Putamen (tissue), 1 donor: Measurements from ENCODE around the gene PTGDR2.
"Not testable (repeated sequence)": the region's sequence is repeated elsewhere in the genome, so short reads cannot be mapped to it uniquely, and the experiment has no call there.

Experiments
- DNase-seq: peaks from one replicate; pipeline ENCODE4 v3.0.0-alpha.2; 2016; ENCODE audit warnings: low spot score

PTGDR2 gene

DNA sequence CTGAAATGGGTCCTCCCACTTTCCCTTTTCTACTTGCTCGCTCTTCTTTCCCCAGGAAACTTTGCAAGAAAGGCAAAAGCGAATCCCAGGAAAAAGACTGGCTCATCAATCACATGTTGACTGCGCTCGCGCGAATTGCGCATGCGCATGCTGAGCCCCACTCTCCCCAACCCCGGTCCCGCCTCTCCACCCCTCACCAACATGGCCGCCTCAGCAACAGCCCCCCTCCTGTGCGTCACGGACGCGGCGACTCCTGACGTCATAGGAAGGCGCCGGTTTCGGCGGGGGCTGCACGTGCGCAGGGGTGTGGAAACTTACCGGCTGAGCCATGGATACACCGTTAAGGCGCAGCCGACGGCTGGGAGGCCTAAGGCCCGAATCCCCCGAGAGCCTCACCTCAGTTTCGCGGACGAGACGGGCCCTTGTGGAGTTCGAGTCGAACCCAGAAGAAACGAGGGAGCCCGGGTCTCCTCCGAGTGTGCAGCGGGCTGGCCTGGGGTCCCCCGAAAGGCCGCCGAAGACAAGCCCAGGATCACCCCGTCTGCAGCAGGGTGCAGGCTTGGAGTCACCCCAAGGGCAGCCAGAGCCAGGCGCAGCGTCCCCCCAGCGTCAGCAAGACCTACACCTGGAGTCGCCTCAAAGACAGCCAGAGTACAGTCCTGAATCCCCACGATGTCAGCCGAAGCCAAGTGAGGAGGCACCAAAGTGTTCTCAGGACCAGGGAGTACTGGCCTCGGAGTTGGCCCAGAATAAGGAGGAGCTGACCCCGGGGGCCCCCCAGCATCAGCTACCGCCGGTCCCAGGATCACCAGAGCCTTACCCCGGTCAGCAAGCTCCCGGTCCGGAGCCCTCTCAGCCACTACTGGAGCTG lies 13.7 kb downstream of the PTGDR2 start, which contains the start of gene CCDC86:
CCDC86 (plus strand) TSS at position 317 of the 871 bp plus-strand sequence; CDS start at position 329, 12 bp downstream.
- peak; percentile 96 for DNase-seq

DNA sequence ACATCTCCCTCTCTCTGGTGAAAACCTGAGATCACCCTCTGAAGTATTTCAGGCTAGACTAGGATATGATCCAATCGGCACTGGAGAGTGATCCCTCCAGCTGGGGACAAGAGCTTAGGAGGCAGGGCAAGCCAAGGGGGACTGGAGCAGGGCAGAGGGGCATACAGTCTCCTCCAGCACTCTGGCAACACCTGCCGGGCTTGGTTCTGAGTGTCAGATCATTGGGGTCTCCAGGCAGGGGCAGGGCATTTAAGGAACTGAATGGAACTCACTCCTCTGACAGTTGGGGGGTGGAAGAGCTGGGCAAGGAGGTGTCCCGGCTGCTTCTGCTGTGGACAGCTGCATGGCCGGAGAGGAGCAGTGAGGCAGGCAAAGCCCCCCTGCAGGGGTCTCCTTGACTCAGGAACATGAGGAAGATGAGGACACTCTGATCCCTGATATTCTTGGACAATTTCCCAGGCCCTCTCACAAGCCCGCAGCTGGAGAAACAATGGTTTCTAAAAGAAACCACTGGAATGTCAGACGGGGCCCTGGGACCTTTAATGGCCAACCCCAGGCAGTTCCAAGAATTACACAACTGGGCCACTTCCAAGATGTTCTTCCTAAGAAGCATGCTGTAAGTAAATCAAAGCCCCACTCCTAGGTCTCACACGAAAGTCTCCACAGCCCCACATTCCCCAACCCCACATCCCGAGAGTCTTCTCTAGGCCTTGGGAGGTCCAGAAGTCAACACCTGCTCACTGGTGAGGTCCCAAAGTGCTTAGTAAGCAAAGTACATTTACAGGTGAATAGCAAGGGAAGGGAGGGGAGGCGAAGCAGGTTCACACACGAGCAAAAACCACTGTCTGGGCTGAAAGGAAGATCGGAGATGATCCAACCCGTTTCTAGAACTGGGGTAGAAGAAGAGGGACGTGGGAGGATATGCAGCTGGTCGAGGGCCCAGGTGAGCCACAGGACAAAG lies 15.0 kb downstream of the PTGDR2 start:
- no peak for DNase-seq

DNA sequence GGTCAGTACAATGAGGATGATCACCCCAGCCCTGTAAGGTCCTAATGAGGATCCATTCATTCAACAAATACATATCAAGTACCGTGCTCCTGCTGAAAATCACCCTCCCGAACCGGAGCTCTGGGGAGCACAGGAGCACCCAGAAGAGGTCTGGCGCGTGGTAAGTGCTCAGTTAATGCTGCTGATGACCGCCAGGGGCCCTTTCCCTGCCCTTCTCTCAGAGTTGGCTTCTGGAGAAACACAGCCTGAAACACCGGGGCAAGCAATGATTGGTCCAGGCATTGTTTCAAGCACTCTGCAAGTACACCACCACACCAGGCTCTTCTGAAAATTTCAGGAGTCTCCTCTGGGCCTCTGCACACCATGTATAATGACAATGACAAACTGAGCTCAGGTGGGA lies 17.6 kb downstream of the PTGDR2 start:
- no peak for DNase-seq

GRCh38 chr11:60836866-60837515 lies 18.8 kb downstream of the PTGDR2 start:
- DNase-seq: no peak

DNA sequence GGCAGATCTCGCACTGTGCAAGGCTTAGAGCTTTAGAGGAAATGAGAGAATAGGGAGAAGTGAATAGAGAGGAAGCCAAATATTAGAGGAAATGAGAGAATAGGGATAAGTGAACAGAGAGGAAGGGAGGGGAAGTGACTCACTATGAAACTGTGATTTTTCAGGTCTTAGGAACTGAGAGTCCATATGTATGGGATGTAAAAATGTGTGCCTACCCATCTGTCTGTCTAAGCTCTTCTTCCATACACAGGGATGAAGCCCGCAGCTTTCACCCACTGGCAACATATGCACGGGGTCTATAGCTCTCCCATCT lies 20.3 kb downstream of the PTGDR2 start:
- no peak for DNase-seq

GRCh38 chr11:60834742-60835533 lies 20.8 kb downstream of the PTGDR2 start:
- DNase-seq: no peak

GRCh38 chr11:60831501-60832079 lies 24.2 kb downstream of the PTGDR2 start:
- DNase-seq: no peak

DNA sequence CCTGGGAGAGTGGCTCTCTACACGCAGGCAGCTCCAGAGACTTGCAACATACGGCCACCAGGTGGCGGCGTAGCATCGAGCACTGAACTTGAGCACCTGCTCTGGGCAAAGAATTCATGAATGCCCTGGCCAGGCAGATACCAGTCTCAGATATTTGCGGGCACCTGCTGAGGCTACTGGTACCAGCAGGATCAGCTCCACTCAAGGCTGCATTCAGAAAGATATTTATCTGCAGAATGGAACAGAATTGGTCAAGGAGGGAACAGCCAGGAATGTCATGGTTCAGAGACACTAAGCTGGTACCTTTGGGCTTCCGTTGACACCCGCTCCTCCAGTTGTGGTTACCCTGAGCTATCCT lies 24.6 kb downstream of the PTGDR2 start:
- peak; percentile 70 for DNase-seq

DNA sequence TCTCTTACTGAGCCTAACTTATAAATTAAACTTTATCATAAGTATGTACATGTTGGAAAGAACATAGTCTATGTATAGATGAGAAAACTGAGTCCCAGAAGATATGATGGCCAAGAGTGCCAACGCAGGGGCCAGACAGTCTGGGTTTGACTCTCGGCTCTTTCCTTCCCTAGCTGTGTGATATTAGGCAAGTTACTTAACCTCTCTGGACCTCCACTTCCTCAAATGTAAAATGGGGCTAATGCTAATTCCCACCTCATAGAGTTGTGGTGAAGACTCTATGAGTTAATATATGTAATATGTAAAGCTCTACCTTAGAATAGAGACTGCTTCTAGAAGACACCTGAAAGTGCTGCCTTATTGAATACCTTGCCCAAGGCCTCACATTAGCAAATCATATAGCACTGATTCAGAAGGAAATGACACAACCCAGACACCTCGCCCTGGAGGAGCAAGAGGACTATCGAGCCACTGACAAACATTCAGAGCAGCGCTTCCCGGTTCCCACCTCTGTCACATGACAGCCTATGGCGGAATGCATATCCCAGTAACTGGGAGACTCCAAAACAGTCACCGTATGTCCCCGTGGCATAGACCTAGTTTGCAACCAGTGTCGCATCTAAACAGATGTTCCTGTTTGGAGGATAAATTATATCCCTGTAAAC lies 25.1 kb downstream of the PTGDR2 start:
- no peak for DNase-seq

DNA sequence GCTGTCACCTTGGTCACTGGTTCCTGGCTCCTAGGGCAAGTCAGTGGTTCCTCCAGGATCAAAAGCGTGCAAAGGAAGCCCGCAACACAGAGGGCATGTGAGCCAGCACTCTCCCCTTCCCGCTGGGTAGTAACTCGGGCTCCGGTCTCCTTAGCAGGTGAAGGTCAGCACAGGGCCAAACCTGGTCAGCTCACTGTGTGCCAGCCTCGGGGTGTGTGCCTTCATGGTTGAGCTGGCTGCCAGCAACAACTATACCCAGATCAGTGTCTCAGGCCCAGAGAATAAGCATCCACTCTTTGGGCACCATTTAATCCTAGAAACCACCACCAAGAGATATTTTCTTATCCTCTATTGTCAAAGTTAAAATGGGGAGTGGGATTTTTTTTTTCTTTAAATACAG lies 30.0 kb downstream of the PTGDR2 start:
- DNase-seq: no peak

DNA sequence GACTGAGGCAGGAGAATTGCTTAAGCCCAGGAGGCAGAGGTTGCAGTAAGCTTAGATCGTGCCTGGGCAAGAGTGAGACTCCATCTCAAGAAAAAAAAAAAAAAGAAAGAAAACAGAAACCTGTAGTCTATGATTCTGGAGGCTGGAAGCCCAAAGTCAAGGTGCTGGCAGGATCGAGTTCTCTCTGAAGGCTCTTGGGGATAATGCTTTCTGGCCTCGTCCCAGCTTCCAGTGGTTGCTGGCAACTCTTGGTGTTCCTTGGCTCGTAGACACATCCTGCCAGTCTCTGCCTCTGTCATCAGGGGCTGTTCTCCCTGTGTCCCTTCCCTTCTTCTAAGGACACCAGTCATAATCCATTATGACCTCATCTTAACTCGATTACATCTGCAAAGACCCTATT lies 30.6 kb downstream of the PTGDR2 start:
- DNase-seq: no peak

GRCh38 chr11:60823745-60824306 lies 31.9 kb downstream of the PTGDR2 start:
- DNase-seq: not testable (repeated sequence)

- no peak for DNase-seq
Observed at GRCh38 chr11:60821827-60822599, 33.7 kb downstream of the PTGDR2 start.

DNA sequence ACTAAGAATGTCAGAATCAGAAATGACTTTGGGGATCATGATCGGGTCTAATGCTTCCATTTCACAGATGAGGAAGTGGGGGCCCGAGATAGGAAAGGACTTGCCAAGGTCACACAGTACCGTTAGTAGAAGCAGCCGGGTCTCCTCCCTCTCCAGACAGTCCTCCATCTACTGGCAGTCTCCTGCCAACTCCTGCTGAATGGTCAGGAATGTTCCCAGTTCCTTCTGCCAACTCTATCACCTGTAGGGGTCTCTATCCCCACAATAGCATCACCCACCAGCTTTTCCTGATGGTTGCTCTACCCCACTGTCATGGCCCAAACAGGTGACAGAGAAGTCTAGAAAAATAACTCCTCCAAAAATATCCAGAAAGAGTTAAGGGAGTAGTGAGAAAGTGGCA lies 37.7 kb downstream of the PTGDR2 start:
- DNase-seq: no peak

GRCh38 chr11:60816590-60817157 lies 39.1 kb downstream of the PTGDR2 start:
- no peak for DNase-seq

DNA sequence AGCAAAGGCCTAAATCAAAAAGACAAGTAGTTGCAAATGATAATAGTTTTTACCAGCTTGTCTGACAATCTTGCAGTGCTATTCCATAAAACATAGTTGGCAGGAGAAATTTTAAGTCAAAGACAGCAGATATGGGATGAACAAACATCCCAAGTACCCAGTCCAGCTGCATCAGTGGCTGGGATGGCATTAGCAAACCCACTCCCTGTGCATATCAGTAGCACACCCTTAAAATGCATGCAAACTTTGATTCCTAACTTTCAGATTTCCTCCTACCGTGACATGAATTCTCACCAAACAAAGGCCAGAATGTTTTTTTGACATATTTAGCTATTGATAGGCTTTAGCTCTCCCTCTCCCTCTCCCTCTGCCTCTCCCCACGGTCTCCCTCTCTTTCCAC lies 41.6 kb downstream of the PTGDR2 start:
- no peak for DNase-seq

DNA sequence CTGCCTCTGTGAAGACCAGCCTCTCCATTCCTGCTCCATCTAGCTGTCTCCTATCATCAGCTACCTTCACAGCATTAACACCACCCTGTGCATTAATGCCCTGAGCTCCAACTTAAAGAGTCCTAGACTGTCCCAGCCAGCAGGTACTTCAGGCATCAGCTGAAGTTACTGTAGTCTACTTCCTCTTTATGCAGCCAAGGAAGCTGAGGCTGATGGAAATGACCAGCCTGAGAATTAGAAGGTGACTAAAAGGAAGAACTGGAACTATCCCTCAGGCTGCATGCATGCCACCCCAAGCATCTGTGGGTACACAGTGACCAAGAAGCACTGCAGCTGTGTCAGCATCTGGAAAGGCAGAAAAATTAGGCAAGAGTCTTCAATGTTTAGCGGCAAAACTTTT lies 42.4 kb downstream of the PTGDR2 start:
- DNase-seq: no peak

DNA sequence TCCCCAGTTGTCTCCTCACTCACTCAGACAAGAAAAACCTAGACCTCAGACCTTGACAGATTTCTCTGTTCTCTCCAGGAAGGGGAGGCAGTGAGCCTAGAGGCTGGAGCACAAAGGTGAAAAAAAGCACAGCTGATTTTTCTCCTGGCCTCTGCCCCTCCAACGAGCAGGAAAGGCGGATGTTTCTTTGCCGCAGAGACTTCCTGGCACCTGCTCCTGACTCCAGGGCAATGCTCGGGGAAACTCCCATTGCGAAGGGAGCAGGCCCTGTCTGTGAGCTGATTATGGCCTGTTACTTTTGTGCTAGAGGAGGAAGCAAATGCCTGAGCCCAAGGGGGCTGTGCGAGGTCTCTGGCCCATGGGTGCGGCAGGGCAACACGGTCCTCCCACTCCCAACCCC lies 45.2 kb downstream of the PTGDR2 start:
- DNase-seq: no peak

- no peak for DNase-seq
Observed at GRCh38 chr11:60810151-60810550, 45.6 kb downstream of the PTGDR2 start.
